Skeletal muscle satellite cell (primary cell): ENCODE measurements around the gene ACBD6.
"Not testable (repeated sequence)": the region's sequence is repeated elsewhere in the genome, so short reads cannot be mapped to it uniquely, and the experiment has no call there.

ENCODE experiments used
- H3K27me3 ChIP-seq: 2 replicates; pipeline ENCODE4 v1.7.0; 2013; ENCODE audit warnings: low read length; ENCODE audit not compliant: control insufficient read depth, insufficient read depth
- H3K36me3 ChIP-seq: 2 replicates; pipeline ENCODE4 v1.7.0; 2013; ENCODE audit warnings: mild to moderate bottlenecking, control low read depth, low read length; ENCODE audit not compliant: insufficient read depth
- H3K4me1 ChIP-seq: 2 replicates; pipeline ENCODE4 v1.7.0; 2013; ENCODE audit warnings: low read length; ENCODE audit not compliant: control insufficient read depth, insufficient read depth
- H3K4me2 ChIP-seq: 2 replicates; pipeline ENCODE4 v1.7.0; 2013; ENCODE audit warnings: mild to moderate bottlenecking, low read length
- H3K4me3 ChIP-seq: 2 replicates; pipeline ENCODE4 v1.7.0; 2013; ENCODE audit warnings: low read length
- H3K9ac ChIP-seq: 2 replicates; pipeline ENCODE4 v1.7.0; 2013; ENCODE audit warnings: mild to moderate bottlenecking, low read depth, low read length, moderate library complexity
- H3K9me3 ChIP-seq: replicated peaks from 2 replicates; pipeline ENCODE4 v1.7.0; 2013; ENCODE audit warnings: mild to moderate bottlenecking, control low read depth, low read length

ACBD6 gene

GRCh38 chr1:180431683-180432082, 70.7 kb downstream of the ACBD6 start:
- peaks cover 5% of the 10 kb centered on the region for H3K36me3 ChIP-seq
- no peak overlapping the region for H3K4me2 ChIP-seq

GRCh38 chr1:180428782-180429695, 73.3 kb downstream of the ACBD6 start:
- Histone ChIP-seq H3K4me3 (no peak overlapping the region), H3K9ac (no peak overlapping the region), H3K4me1 (peaks cover 7% of the 10 kb centered on the region)

More at GRCh38 chr1:180431683-180432082, 70.7 kb downstream of the ACBD6 start:
- Histone ChIP-seq H3K4me1 (peaks cover 7% of the 10 kb centered on the region), H3K9me3 (no peaks in the 10 kb centered on the region), H3K4me3 (no peak overlapping the region), H3K9ac (no peak overlapping the region), H3K27me3 (no peaks in the 10 kb centered on the region)

GRCh38 chr1:180425952-180426351, 76.4 kb downstream of the ACBD6 start:
- no peaks in the 10 kb centered on the region for H3K4me1 ChIP-seq
- H3K9ac ChIP-seq = no peak overlapping the region
- H3K27me3 ChIP-seq = no peaks in the 10 kb centered on the region
- no peaks in the 10 kb centered on the region for H3K36me3 ChIP-seq
- H3K9me3 ChIP-seq = no peaks in the 10 kb centered on the region
- no peak overlapping the region for H3K4me2 ChIP-seq
- no peak overlapping the region for H3K4me3 ChIP-seq

More at GRCh38 chr1:180428782-180429695, 73.3 kb downstream of the ACBD6 start:
- Histone ChIP-seq H3K36me3 (no peaks in the 10 kb centered on the region), H3K27me3 (no peaks in the 10 kb centered on the region), H3K9me3 (no peaks in the 10 kb centered on the region), H3K4me2 (no peak overlapping the region)

GRCh38 chr1:180424848-180425457, 77.4 kb downstream of the ACBD6 start:
- H3K4me1 ChIP-seq = no peaks in the 10 kb centered on the region
- H3K36me3 ChIP-seq = no peaks in the 10 kb centered on the region

GRCh38 chr1:180421614-180422013, 80.8 kb downstream of the ACBD6 start:
- H3K4me3 ChIP-seq = no peak overlapping the region
- H3K9ac ChIP-seq = no peak overlapping the region
- H3K9me3 ChIP-seq = no peaks in the 10 kb centered on the region
- no peaks in the 10 kb centered on the region for H3K4me1 ChIP-seq
- no peak overlapping the region for H3K4me2 ChIP-seq
- H3K36me3 ChIP-seq = no peaks in the 10 kb centered on the region
- no peaks in the 10 kb centered on the region for H3K27me3 ChIP-seq

More at GRCh38 chr1:180424848-180425457, 77.4 kb downstream of the ACBD6 start:
- Histone ChIP-seq H3K9me3 (no peaks in the 10 kb centered on the region), H3K4me2 (no peak overlapping the region), H3K9ac (no peak overlapping the region), H3K27me3 (no peaks in the 10 kb centered on the region), H3K4me3 (no peak overlapping the region)

GRCh38 chr1:180421145-180421544, 81.2 kb downstream of the ACBD6 start:
- not testable (repeated sequence) for H3K9me3 ChIP-seq, H3K4me1 ChIP-seq

GRCh38 chr1:180415985-180416633, 86.3 kb downstream of the ACBD6 start:
- H3K4me1 ChIP-seq = no peaks in the 10 kb centered on the region
- no peaks in the 10 kb centered on the region for H3K9me3 ChIP-seq
- H3K36me3 ChIP-seq = peaks cover 3% of the 10 kb centered on the region
- no peak overlapping the region for H3K4me2 ChIP-seq
- H3K4me3 ChIP-seq = no peak overlapping the region
- no peak overlapping the region for H3K9ac ChIP-seq
- H3K27me3 ChIP-seq = no peaks in the 10 kb centered on the region

More at GRCh38 chr1:180421145-180421544, 81.2 kb downstream of the ACBD6 start:
- not testable (repeated sequence) for H3K27me3 ChIP-seq, H3K9ac ChIP-seq, H3K36me3 ChIP-seq, H3K4me3 ChIP-seq, H3K4me2 ChIP-seq

- no peaks in the 10 kb centered on the region for H3K4me1 ChIP-seq
- H3K4me2 ChIP-seq = no peak overlapping the region
- no peaks in the 10 kb centered on the region for H3K27me3 ChIP-seq
- no peak overlapping the region for H3K9ac ChIP-seq
- H3K4me3 ChIP-seq = no peak overlapping the region
- H3K9me3 ChIP-seq = no peaks in the 10 kb centered on the region
- peaks cover 9% of the 10 kb centered on the region for H3K36me3 ChIP-seq
Observed at GRCh38 chr1:180415236-180415848, 87.0 kb downstream of the ACBD6 start.

GRCh38 chr1:180412583-180412982, 89.8 kb downstream of the ACBD6 start:
- Histone ChIP-seq H3K27me3 (no peaks in the 10 kb centered on the region), H3K36me3 (peaks cover 13% of the 10 kb centered on the region), H3K9me3 (no peaks in the 10 kb centered on the region), H3K4me1 (no peaks in the 10 kb centered on the region), H3K4me3 (no peak overlapping the region), H3K4me2 (no peak overlapping the region), H3K9ac (no peak overlapping the region)

GRCh38 chr1:180408128-180408527, 94.2 kb downstream of the ACBD6 start:
- H3K9ac ChIP-seq, H3K4me2 ChIP-seq, H3K9me3 ChIP-seq, H3K27me3 ChIP-seq, H3K4me3 ChIP-seq, H3K4me1 ChIP-seq: not testable (repeated sequence)
- peaks cover 13% of the 10 kb centered on the region for H3K36me3 ChIP-seq

GRCh38 chr1:180407051-180407450, 95.3 kb downstream of the ACBD6 start:
- H3K36me3 ChIP-seq = peaks cover 16% of the 10 kb centered on the region
- H3K4me3 ChIP-seq = no peak overlapping the region
- H3K9me3 ChIP-seq = no peaks in the 10 kb centered on the region
- H3K4me1 ChIP-seq = no peaks in the 10 kb centered on the region
- H3K4me2 ChIP-seq = no peak overlapping the region
- no peaks in the 10 kb centered on the region for H3K27me3 ChIP-seq
- H3K9ac ChIP-seq = no peak overlapping the region
